RWPE1 (cell line): Measurements from ENCODE around the gene RXFP2.

Experiments used
- CTCF ChIA-PET: fragments of 350-600 bp; sonication (Branson Sonifier 250); formaldehyde crosslinking; extraction: SDS; loops from one replicate; lab custom pipeline; 2021; lab: Yijun Ruan, JAX
- POLR2A ChIA-PET: fragments of 400-600 bp; formaldehyde crosslinking; extraction: SDS; loops from one replicate; lab custom pipeline; 2020; ENCODE audit warnings: antibody characterized with exemption; ENCODE audit not compliant: low non-redundant PET; lab: Yijun Ruan, JAX
- DNase-seq: peaks from one replicate; pipeline ENCODE4 v3.0.0; 2012; ENCODE audit warnings: low spot score
- H3K27ac ChIP-seq: fragments of 450-650 bp; 2 replicates; pipeline ENCODE4 v1.5.1; 2017
- CTCF ChIP-seq: fragments of 450-650 bp; conservative IDR thresholded peaks from 2 replicates; pipeline ENCODE4 v1.5.1; 2017; ENCODE audit warnings: low read depth, mild to moderate bottlenecking

Gene RXFP2

GRCh38 chr13:31739226-31739625 is at the start of gene RXFP2:
Gene RXFP2, plus strand, starts transcription at chr13:31739526. Its CDS starts 87 bp downstream, at chr13:31739613.
- H3K27ac ChIP-seq = no peak within 1 kb of the TSS
- DNase-seq = no peak
- ChIA-PET CTCF (interaction anchor here (0.6 kb wide), 1 partner anchor 314 kb away, joined by 3 read pairs; no protein-coding TSS in a partner anchor), POLR2A (no interaction called here)
- TF ChIP-seq CTCF = no peak

GRCh38 chr13:31697290-31697689 is 42.0 kb upstream of the RXFP2 start:
- ChIA-PET CTCF (no interaction called here), POLR2A (no interaction called here)
- DNase-seq = peak; percentile 3
- no peak for TF ChIP-seq CTCF
- H3K27ac ChIP-seq = no peak overlapping the region

- DNase-seq = no peak
- no peak for TF ChIP-seq CTCF
- CTCF ChIA-PET = no interaction called here
- no peak overlapping the region for H3K27ac ChIP-seq
- POLR2A ChIA-PET = no interaction called here
Observed at GRCh38 chr13:31699650-31700049, 39.7 kb upstream of the RXFP2 start.

- H3K27ac ChIP-seq = no peak overlapping the region
- POLR2A ChIA-PET = no interaction called here
- no peak for TF ChIP-seq CTCF
- DNase-seq = no peak
- CTCF ChIA-PET = no interaction called here
Observed at GRCh38 chr13:31703780-31704179, 35.5 kb upstream of the RXFP2 start.

GRCh38 chr13:31706105-31706504 is 33.2 kb upstream of the RXFP2 start:
- H3K27ac ChIP-seq = no peak overlapping the region
- POLR2A ChIA-PET = no interaction called here
- no peak for TF ChIP-seq CTCF
- CTCF ChIA-PET = no interaction called here
- DNase-seq = no peak

GRCh38 chr13:31717583-31717982 is 21.7 kb upstream of the RXFP2 start:
- no peak for DNase-seq
- no peak overlapping the region for H3K27ac ChIP-seq
- TF ChIP-seq CTCF = no peak
- ChIA-PET CTCF (interaction anchor here (0.6 kb wide), 1 partner anchor 19 kb away, joined by 4 read pairs; no protein-coding TSS in a partner anchor), POLR2A (no interaction called here)

- ChIA-PET CTCF (interaction anchor here (0.5 kb wide), 1 partner anchor 26 kb away, joined by 3 read pairs; no protein-coding TSS in a partner anchor), POLR2A (no interaction called here)
- TF ChIP-seq CTCF = no peak
- no peak for DNase-seq
- H3K27ac ChIP-seq = no peak overlapping the region
Observed at GRCh38 chr13:31719214-31719613, 20.1 kb upstream of the RXFP2 start.
